MM.1S (cell line): Measurements from ENCODE around the gene CSNK1D.

ENCODE experiments used
- EZH2 ChIP-seq: fragments of 300-600 bp; sonication (generic); optimal IDR thresholded peaks from 2 replicates; pipeline ENCODE3; 2017; ENCODE audit warnings: low read depth, mild to moderate bottlenecking, antibody characterized with exemption, low read length, mixed read lengths
- EZH2phosphoT487 ChIP-seq: fragments of 300-600 bp; sonication (generic); IDR thresholded peaks from 2 replicates; pipeline ENCODE4 v1.6.1; 2018; ENCODE audit warnings: antibody characterized with exemption, low read length
- TF ChIP-seq, protein P1 (sequence below): fragments of 300-600 bp; sonication (generic); IDR thresholded peaks from 2 replicates; pipeline ENCODE4 v1.5.1; 2016; ENCODE audit warnings: antibody characterized with exemption, low read length, mixed read lengths

DNA sequence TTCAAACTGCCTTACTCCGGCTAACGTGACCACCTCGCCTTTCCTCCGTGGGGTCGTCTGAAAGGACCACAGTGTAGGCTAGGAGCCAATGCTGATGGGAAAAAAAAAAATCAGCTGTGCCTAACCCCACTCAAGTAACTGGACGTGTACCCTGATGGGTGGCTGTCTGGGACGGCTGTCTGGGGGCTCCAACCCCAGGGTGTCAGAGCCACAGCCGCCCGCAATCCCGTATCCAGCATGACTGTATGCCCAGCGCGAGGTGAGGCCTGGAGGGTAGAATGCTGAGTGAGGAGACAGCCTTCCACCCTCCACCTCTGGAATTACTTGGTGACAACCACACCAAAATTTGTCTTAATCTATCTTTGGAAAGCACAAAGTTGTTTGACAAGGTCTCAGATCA lies 2.8 kb downstream of the CSNK1D start:
- TF ChIP-seq, protein P1, sequence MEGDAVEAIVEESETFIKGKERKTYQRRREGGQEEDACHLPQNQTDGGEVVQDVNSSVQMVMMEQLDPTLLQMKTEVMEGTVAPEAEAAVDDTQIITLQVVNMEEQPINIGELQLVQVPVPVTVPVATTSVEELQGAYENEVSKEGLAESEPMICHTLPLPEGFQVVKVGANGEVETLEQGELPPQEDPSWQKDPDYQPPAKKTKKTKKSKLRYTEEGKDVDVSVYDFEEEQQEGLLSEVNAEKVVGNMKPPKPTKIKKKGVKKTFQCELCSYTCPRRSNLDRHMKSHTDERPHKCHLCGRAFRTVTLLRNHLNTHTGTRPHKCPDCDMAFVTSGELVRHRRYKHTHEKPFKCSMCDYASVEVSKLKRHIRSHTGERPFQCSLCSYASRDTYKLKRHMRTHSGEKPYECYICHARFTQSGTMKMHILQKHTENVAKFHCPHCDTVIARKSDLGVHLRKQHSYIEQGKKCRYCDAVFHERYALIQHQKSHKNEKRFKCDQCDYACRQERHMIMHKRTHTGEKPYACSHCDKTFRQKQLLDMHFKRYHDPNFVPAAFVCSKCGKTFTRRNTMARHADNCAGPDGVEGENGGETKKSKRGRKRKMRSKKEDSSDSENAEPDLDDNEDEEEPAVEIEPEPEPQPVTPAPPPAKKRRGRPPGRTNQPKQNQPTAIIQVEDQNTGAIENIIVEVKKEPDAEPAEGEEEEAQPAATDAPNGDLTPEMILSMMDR, result no peak
- TF ChIP-seq EZH2 (no peak), EZH2phosphoT487 (no peak)
